WTC11 (cell line): ENCODE measurements around the gene ITPRIP.

Source experiments
- ETV6 ChIP-seq: sonication (generic); formaldehyde crosslinking; IDR thresholded peaks from 2 replicates; pipeline ENCODE4 v1.8.1; 2022; ENCODE audit warnings: mild to moderate bottlenecking, missing genetic modification reagents
- KAT7 ChIP-seq: sonication (generic); formaldehyde crosslinking; IDR thresholded peaks from 2 replicates; pipeline ENCODE4 v1.8.1; 2023; ENCODE audit warnings: missing genetic modification reagents, mild to moderate bottlenecking, borderline replicate concordance
- TP53 ChIP-seq: sonication (generic); formaldehyde crosslinking; IDR thresholded peaks from 2 replicates; pipeline ENCODE4 v1.8.1; 2023; ENCODE audit warnings: mild to moderate bottlenecking, missing genetic modification reagents
- TF ChIP-seq, protein P1 (sequence below): sonication (generic); formaldehyde crosslinking; IDR thresholded peaks from 2 replicates; pipeline ENCODE4 v1.8.1; 2023; ENCODE audit warnings: mild to moderate bottlenecking, missing genetic modification reagents, moderate library complexity
- TF ChIP-seq, protein P2 (sequence below): sonication (generic); formaldehyde crosslinking; IDR thresholded peaks from 2 replicates; pipeline ENCODE4 v1.8.1; 2022; ENCODE audit warnings: low read depth, missing genetic modification reagents, borderline replicate concordance
- TF ChIP-seq, protein P3 (sequence below): sonication (generic); formaldehyde crosslinking; IDR thresholded peaks from 2 replicates; pipeline ENCODE4 v1.8.1; 2022; ENCODE audit warnings: mild to moderate bottlenecking, moderate library complexity, missing genetic modification reagents
- TF ChIP-seq, protein P4 (sequence below): fragments of 200-600 bp; IDR thresholded peaks from 2 replicates; pipeline ENCODE4 v1.8.0; 2022; ENCODE audit warnings: antibody characterized with exemption
- TF ChIP-seq, protein P5 (sequence below): sonication (generic); formaldehyde crosslinking; conservative IDR thresholded peaks from 2 replicates; pipeline ENCODE4 v1.8.1; 2023; ENCODE audit warnings: mild to moderate bottlenecking, low read depth, missing genetic modification reagents, moderate library complexity

DNA sequence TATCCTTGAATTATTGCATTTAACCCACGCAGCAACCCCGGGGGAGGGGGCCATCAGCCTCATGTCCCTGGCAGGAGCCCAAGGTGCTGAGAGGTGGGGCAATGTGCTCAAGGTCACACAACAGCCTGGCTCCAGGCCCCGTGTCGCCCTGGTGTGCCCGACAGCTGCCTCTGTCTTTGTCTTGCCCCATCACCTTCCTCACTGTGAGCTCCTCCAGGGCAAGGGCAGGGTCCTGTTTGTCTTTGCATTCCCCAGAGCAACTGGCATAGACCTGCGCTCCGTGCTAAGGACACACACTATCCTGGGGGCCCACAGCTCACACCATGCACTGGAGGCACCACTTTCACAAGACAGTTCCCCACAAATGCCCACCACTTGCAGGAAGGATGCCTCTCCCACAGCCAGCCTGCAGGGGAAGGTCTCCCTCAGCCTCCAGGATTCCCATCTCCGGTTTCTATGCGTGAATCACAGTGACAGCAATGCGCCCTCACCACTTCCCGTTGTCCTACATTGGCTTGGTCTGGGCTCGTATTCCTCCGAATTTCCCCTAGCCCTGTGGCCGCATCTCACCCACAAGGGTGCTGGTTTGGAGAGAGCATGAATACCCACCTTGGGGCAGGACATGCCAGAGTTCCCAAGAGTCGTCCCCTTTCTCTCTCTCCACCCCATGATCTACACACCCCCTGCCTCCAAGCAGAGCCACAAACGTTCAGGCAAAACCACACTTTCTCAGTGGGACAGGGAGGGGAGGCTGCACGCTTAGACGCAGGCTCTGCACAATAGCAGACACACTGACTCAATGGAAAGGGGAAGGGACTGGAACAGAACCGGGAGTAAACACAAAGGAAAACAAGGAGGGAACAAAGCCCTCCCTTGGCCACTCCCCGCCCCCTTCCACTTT, 10.3 kb downstream of the ITPRIP start:
- TF ChIP-seq, protein P1, sequence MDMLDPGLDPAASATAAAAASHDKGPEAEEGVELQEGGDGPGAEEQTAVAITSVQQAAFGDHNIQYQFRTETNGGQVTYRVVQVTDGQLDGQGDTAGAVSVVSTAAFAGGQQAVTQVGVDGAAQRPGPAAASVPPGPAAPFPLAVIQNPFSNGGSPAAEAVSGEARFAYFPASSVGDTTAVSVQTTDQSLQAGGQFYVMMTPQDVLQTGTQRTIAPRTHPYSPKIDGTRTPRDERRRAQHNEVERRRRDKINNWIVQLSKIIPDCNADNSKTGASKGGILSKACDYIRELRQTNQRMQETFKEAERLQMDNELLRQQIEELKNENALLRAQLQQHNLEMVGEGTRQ (CRISPR knock-in tag) = no peak
- TF ChIP-seq, protein P2, sequence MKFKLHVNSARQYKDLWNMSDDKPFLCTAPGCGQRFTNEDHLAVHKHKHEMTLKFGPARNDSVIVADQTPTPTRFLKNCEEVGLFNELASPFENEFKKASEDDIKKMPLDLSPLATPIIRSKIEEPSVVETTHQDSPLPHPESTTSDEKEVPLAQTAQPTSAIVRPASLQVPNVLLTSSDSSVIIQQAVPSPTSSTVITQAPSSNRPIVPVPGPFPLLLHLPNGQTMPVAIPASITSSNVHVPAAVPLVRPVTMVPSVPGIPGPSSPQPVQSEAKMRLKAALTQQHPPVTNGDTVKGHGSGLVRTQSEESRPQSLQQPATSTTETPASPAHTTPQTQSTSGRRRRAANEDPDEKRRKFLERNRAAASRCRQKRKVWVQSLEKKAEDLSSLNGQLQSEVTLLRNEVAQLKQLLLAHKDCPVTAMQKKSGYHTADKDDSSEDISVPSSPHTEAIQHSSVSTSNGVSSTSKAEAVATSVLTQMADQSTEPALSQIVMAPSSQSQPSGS (CRISPR knock-in tag) = no peak
- TF ChIP-seq, protein P3, sequence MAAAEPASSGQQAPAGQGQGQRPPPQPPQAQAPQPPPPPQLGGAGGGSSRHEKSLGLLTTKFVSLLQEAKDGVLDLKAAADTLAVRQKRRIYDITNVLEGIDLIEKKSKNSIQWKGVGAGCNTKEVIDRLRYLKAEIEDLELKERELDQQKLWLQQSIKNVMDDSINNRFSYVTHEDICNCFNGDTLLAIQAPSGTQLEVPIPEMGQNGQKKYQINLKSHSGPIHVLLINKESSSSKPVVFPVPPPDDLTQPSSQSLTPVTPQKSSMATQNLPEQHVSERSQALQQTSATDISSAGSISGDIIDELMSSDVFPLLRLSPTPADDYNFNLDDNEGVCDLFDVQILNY (CRISPR knock-in tag) = no peak
- TF ChIP-seq TP53 (CRISPR knock-in tag) (peak; percentile 39; the same call in 1 of the 2 replicates), KAT7 (CRISPR knock-in tag) (no peak), ETV6 (peak; percentile 5; the same call in 1 of the 2 replicates)
- TF ChIP-seq, protein P4, sequence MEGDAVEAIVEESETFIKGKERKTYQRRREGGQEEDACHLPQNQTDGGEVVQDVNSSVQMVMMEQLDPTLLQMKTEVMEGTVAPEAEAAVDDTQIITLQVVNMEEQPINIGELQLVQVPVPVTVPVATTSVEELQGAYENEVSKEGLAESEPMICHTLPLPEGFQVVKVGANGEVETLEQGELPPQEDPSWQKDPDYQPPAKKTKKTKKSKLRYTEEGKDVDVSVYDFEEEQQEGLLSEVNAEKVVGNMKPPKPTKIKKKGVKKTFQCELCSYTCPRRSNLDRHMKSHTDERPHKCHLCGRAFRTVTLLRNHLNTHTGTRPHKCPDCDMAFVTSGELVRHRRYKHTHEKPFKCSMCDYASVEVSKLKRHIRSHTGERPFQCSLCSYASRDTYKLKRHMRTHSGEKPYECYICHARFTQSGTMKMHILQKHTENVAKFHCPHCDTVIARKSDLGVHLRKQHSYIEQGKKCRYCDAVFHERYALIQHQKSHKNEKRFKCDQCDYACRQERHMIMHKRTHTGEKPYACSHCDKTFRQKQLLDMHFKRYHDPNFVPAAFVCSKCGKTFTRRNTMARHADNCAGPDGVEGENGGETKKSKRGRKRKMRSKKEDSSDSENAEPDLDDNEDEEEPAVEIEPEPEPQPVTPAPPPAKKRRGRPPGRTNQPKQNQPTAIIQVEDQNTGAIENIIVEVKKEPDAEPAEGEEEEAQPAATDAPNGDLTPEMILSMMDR = no peak
- TF ChIP-seq, protein P5, sequence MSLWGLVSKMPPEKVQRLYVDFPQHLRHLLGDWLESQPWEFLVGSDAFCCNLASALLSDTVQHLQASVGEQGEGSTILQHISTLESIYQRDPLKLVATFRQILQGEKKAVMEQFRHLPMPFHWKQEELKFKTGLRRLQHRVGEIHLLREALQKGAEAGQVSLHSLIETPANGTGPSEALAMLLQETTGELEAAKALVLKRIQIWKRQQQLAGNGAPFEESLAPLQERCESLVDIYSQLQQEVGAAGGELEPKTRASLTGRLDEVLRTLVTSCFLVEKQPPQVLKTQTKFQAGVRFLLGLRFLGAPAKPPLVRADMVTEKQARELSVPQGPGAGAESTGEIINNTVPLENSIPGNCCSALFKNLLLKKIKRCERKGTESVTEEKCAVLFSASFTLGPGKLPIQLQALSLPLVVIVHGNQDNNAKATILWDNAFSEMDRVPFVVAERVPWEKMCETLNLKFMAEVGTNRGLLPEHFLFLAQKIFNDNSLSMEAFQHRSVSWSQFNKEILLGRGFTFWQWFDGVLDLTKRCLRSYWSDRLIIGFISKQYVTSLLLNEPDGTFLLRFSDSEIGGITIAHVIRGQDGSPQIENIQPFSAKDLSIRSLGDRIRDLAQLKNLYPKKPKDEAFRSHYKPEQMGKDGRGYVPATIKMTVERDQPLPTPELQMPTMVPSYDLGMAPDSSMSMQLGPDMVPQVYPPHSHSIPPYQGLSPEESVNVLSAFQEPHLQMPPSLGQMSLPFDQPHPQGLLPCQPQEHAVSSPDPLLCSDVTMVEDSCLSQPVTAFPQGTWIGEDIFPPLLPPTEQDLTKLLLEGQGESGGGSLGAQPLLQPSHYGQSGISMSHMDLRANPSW (CRISPR knock-in tag) = no peak
